Erythroblast (primary cell): Measurements from ENCODE around the gene LRMDA.

Source experiments
- GATA1 ChIP-seq: IDR thresholded peaks from 2 replicates; pipeline ENCODE4 v1.6.1; 2011; ENCODE audit warnings: low read depth, mild to moderate bottlenecking, control low read depth, low read length, moderate library complexity
- POLR2A ChIP-seq: IDR thresholded peaks from 2 replicates; pipeline ENCODE4 v1.6.1; 2011; ENCODE audit warnings: mild to moderate bottlenecking, low read length

DNA sequence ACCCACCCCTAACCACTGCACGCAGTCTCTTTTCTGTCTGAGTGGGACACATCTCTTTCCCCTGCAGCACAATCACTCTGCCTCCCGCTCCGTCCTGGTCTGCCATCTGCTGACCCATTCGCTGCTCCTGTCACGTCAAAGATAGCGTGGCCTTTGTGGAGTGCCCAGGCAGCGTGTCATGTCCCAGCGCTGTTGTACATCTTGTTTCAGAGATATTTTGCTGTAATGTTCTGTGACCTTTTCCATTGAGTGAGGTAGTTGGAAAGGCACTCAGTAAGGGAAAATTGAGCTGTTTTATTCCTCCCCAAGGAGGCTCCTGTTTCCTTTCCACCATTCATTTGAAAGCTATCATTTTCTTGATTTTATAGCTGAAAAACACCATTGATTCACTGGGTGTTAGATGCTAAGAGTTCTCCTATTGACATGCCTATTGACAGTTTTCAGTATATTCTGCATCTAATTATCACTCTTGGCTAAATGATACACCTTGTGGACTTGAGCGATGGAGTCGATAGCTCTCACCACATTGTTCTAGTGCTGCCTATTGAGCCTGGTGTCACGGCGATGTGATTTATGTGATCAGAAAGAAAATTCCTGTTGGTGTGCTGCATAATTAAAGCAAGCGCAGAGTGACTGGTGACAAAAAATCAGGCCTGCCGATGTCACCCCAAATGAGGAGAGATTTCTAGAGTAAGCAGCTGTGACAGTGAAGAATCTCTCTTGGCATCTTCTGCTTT is 372.6 kb downstream of the LRMDA start:
- no peak for TF ChIP-seq POLR2A
- TF ChIP-seq GATA1: no peak
